CD8-positive, alpha-beta memory T cell (primary cell): ENCODE results near the gene MSMP. TPM values are rescaled to one million over a fixed set of nuclear protein-coding genes. Genes with fewer than 3 reads are reported as not detected.

Experiments used
- CTCF ChIA-PET: fragments of 350-600 bp; sonication (Branson Sonifier 250); formaldehyde crosslinking; loops from one replicate; lab custom pipeline; 2021; ENCODE audit warnings: antibody characterized with exemption; lab: Charles Lee
- POLR2A ChIA-PET: fragments of 350-600 bp; sonication (Branson Sonifier 250); formaldehyde crosslinking; loops from one replicate; lab custom pipeline; 2021; ENCODE audit warnings: antibody characterized with exemption; lab: Charles Lee
- DNase-seq, 5 donors: peaks; one replicate each; pipeline versions ENCODE4 v3.0.0 to v3.0.0-alpha.2; 2020 to 2022; ENCODE audit warnings: mixed read lengths in 1 of 5
- H3K27ac ChIP-seq: one replicate; pipeline ENCODE4 v1.7.0; 2013; ENCODE audit warnings: low read depth, mild to moderate bottlenecking, low read length, moderate library complexity
- H3K27me3 ChIP-seq: 2 replicates; pipeline ENCODE4 v1.7.0; 2013; ENCODE audit warnings: low read length, mild to moderate bottlenecking; ENCODE audit not compliant: insufficient read depth, poor library complexity, severe bottlenecking
- H3K36me3 ChIP-seq: 2 replicates; pipeline ENCODE4 v1.7.0; 2013; ENCODE audit warnings: mild to moderate bottlenecking, low read length, moderate library complexity; ENCODE audit not compliant: insufficient read depth
- H3K4me1 ChIP-seq: 2 replicates; pipeline ENCODE4 v1.7.0; 2013; ENCODE audit warnings: mild to moderate bottlenecking, low read length, moderate library complexity; ENCODE audit not compliant: insufficient read depth
- H3K4me3 ChIP-seq: 2 replicates; pipeline ENCODE4 v1.7.0; 2013; ENCODE audit warnings: mild to moderate bottlenecking, low read length
- H3K9me3 ChIP-seq: 2 replicates; pipeline ENCODE4 v1.7.0; 2013; ENCODE audit warnings: mild to moderate bottlenecking, low read length
- H3K27ac Mint-ChIP-seq, 8 donors: one replicate each; pipeline ENCODE4 v1.8.0; 2020 to 2021; ENCODE audit warnings: mixed read lengths in 8 of 8, mild to moderate bottlenecking in 6 of 8, inconsistent platforms in 3 of 8, moderate library complexity in 3 of 8
- H3K27me3 Mint-ChIP-seq, 2 donors: one replicate each; pipeline ENCODE4 v1.8.0; 2020 to 2021; ENCODE audit warnings: mixed read lengths in 2 of 2, mild to moderate bottlenecking in 1 of 2, moderate library complexity in 1 of 2
- H3K36me3 Mint-ChIP-seq, 3 donors: one replicate each; pipeline ENCODE4 v1.8.0; 2020 to 2021; ENCODE audit warnings: mixed read lengths in 3 of 3, inconsistent platforms in 1 of 3, mild to moderate bottlenecking in 1 of 3
- H3K4me1 Mint-ChIP-seq, 3 donors: one replicate each; pipeline ENCODE4 v1.8.0; 2020 to 2021; ENCODE audit warnings: mixed read lengths in 3 of 3, inconsistent platforms in 1 of 3, mild to moderate bottlenecking in 1 of 3
- H3K4me3 Mint-ChIP-seq, 7 donors: one replicate each; pipeline ENCODE4 v1.8.0; 2020 to 2021; ENCODE audit warnings: mixed read lengths in 7 of 7, mild to moderate bottlenecking in 6 of 7, moderate library complexity in 4 of 7, inconsistent platforms in 2 of 7
- H3K9me3 Mint-ChIP-seq, 5 donors: one replicate each; pipeline ENCODE4 v1.8.0; 2020 to 2022; ENCODE audit warnings: mixed read lengths in 5 of 5, mild to moderate bottlenecking in 3 of 5, moderate library complexity in 2 of 5, inconsistent platforms in 1 of 5
- polyA plus RNA-seq: library from polyadenylated mRNA; unstranded; fragments of 300-500 nt; fragmentation: Illumina TruSeq; gene quantifications from one replicate; pipeline ENCODE4 v1.2.3, GENCODE V29; 2021
- total RNA-seq, 2 experiments: library from RNA; stranded (reverse); gene quantifications; one replicate each; pipeline ENCODE4 v1.2.3, GENCODE V29; 2021

Gene MSMP
- total and polyA plus RNA-seq, 3 experiments from 2014 or later = 0.51 to 0.63 TPM; not detected in 1

GRCh38 chr9:35749515-35750255 is 4.4 kb downstream of the MSMP start:
- no peaks in the 10 kb centered on the region for H3K9me3 Mint-ChIP-seq
- ChIA-PET POLR2A (interaction anchor here (0.6 to 3.4 kb wide), 5 partner anchors 12 to 145 kb away, joined by 3 to 45 read pairs (median 8); partner anchors contain the start of genes CREB3, TESK1 and TLN1), CTCF (interaction anchor here (0.7 to 5.4 kb wide), 13 partner anchors 11 to 146 kb away, joined by 3 to 68 read pairs (median 4); partner anchors contain the start of genes CCDC107, CREB3, RMRP and TLN1)
- H3K27ac Mint-ChIP-seq = peak overlapping the region; percentile 83 to 98 (median 93)
- peaks cover 36 to 62% (median 44%) of the 10 kb centered on the region in 3 donors for H3K4me1 Mint-ChIP-seq
- Histone ChIP-seq H3K4me1 (peaks cover 38% of the 10 kb centered on the region), H3K4me3 (peak overlapping the region; percentile 88), H3K27me3 (no peaks in the 10 kb centered on the region), H3K9me3 (no peaks in the 10 kb centered on the region), H3K27ac (peak overlapping the region; percentile 75), H3K36me3 (peaks cover 36% of the 10 kb centered on the region)
- H3K27me3 Mint-ChIP-seq = no peaks in the 10 kb centered on the region
- H3K4me3 Mint-ChIP-seq = peak overlapping the region; percentile 91 to 98 (median 95)
- DNase-seq = peak in 3 of 5 donors; percentile 33 to 65 (median 53)
- H3K36me3 Mint-ChIP-seq = peaks cover 5 to 58% (median 11%) of the 10 kb centered on the region in 3 donors

GRCh38 chr9:35748858-35749514 is 5.1 kb downstream of the MSMP start, which contains the start of the genes GBA2 and RGP1:
Gene GBA2 (minus strand): TSS chr9:35749228. CDS start chr9:35748704, 524 bp downstream.
Gene RGP1 (plus strand): TSS chr9:35749287. CDS start chr9:35749756, 469 bp downstream.
- Histone ChIP-seq H3K36me3 (peaks cover 42% of the 10 kb centered on the region), H3K9me3 (no peaks in the 10 kb centered on the region), H3K4me1 (peaks cover 38% of the 10 kb centered on the region), H3K27me3 (no peaks in the 10 kb centered on the region), H3K4me3 (peak within 1 kb of the TSS; percentile 88), H3K27ac (peak within 1 kb of the TSS; percentile 75)
- H3K4me3 Mint-ChIP-seq = peak within 1 kb of the TSS; percentile 91 to 98 (median 96)
- POLR2A ChIA-PET = interaction anchor here (0.8 to 3.4 kb wide), 8 partner anchors 11 to 677 kb away, joined by 3 to 45 read pairs (median 5); partner anchors contain the start of genes CREB3, TESK1, TLN1 and VCP
- CTCF ChIA-PET = interaction anchor here (0.6 to 5.4 kb wide), 14 partner anchors 6 to 145 kb away, joined by 3 to 68 read pairs (median 7); partner anchors contain the start of genes CCDC107, CREB3, MSMP and RMRP
- H3K27me3 Mint-ChIP-seq = no peaks in the 10 kb centered on the region
- peaks cover 5 to 63% (median 11%) of the 10 kb centered on the region in 3 donors for H3K36me3 Mint-ChIP-seq
- H3K9me3 Mint-ChIP-seq = no peaks in the 10 kb centered on the region
- H3K27ac Mint-ChIP-seq = peak within 1 kb of the TSS; percentile 83 to 98 (median 93)
- peak; percentile 59 to 79 (median 66) for DNase-seq
- peaks cover 36 to 67% (median 44%) of the 10 kb centered on the region in 3 donors for H3K4me1 Mint-ChIP-seq

GRCh38 chr9:35748242-35748857 is 5.7 kb downstream of the MSMP start:
- H3K27ac Mint-ChIP-seq = peak overlapping the region; percentile 35 to 95 (median 86)
- Histone ChIP-seq H3K9me3 (no peaks in the 10 kb centered on the region), H3K27ac (peak overlapping the region; percentile 75), H3K4me1 (peaks cover 38% of the 10 kb centered on the region), H3K36me3 (peaks cover 42% of the 10 kb centered on the region), H3K27me3 (no peaks in the 10 kb centered on the region), H3K4me3 (peak overlapping the region; percentile 88)
- peak overlapping the region; percentile 88 to 97 (median 91) for H3K4me3 Mint-ChIP-seq
- no peak for DNase-seq
- CTCF ChIA-PET = interaction anchor here (0.6 to 5.4 kb wide), 16 partner anchors 7 to 145 kb away, joined by 3 to 68 read pairs (median 7); partner anchors contain the start of genes CCDC107, CREB3, MSMP and RMRP
- peaks cover 38 to 67% (median 45%) of the 10 kb centered on the region in 3 donors for H3K4me1 Mint-ChIP-seq
- no peaks in the 10 kb centered on the region for H3K9me3 Mint-ChIP-seq
- H3K27me3 Mint-ChIP-seq = no peaks in the 10 kb centered on the region
- H3K36me3 Mint-ChIP-seq = peaks cover 5 to 63% (median 11%) of the 10 kb centered on the region in 3 donors
- POLR2A ChIA-PET = interaction anchor here (0.8 to 3.4 kb wide), 8 partner anchors 9 to 676 kb away, joined by 3 to 45 read pairs (median 5); partner anchors contain the start of genes CREB3, TESK1, TLN1 and VCP

- H3K27ac Mint-ChIP-seq = peak overlapping the region in 6 of 8 donors; percentile 23 to 87 (median 66)
- peak overlapping the region; percentile 88 for H3K4me3 ChIP-seq
- ChIA-PET CTCF (interaction anchor here (2.0 to 5.4 kb wide), 4 partner anchors 9 to 143 kb away, joined by 4 to 68 read pairs (median 30); partner anchors contain the start of genes CREB3, MSMP and TLN1), POLR2A (no interaction called here)
- no peaks in the 10 kb centered on the region for H3K27me3 ChIP-seq
- peak overlapping the region; percentile 27 for H3K27ac ChIP-seq
- H3K9me3 ChIP-seq = no peaks in the 10 kb centered on the region
- peaks cover 5 to 63% (median 12%) of the 10 kb centered on the region in 3 donors for H3K36me3 Mint-ChIP-seq
- H3K9me3 Mint-ChIP-seq = no peaks in the 10 kb centered on the region
- H3K36me3 ChIP-seq = peaks cover 29% of the 10 kb centered on the region
- peaks cover 50 to 73% (median 62%) of the 10 kb centered on the region in 3 donors for H3K4me1 Mint-ChIP-seq
- peak overlapping the region; percentile 88 to 97 (median 91) for H3K4me3 Mint-ChIP-seq
- H3K4me1 ChIP-seq = peaks cover 43% of the 10 kb centered on the region
- no peak for DNase-seq
- no peaks in the 10 kb centered on the region for H3K27me3 Mint-ChIP-seq
Observed at GRCh38 chr9:35746583-35746982, 7.5 kb downstream of the MSMP start.

GRCh38 chr9:35745569-35745968 is 8.5 kb downstream of the MSMP start:
- peaks cover 53 to 70% (median 65%) of the 10 kb centered on the region in 3 donors for H3K4me1 Mint-ChIP-seq
- POLR2A ChIA-PET = interaction anchor here (0.7 kb wide), 1 partner anchor 11 kb away, joined by 6 read pairs; no protein-coding TSS in a partner anchor
- Histone ChIP-seq H3K27ac (no peak overlapping the region), H3K9me3 (no peaks in the 10 kb centered on the region), H3K36me3 (peaks cover 19% of the 10 kb centered on the region), H3K4me1 (peaks cover 43% of the 10 kb centered on the region), H3K4me3 (no peak overlapping the region), H3K27me3 (no peaks in the 10 kb centered on the region)
- DNase-seq = no peak
- CTCF ChIA-PET = interaction anchor here (1.6 to 5.4 kb wide), 4 partner anchors 9 to 142 kb away, joined by 5 to 68 read pairs (median 30); partner anchors contain the start of genes CREB3, MSMP and TLN1
- H3K27ac Mint-ChIP-seq = peak overlapping the region; percentile 4 to 87 (median 71)
- H3K4me3 Mint-ChIP-seq = peak overlapping the region in 4 of 7 donors; percentile 19 to 89 (median 48)
- H3K9me3 Mint-ChIP-seq = no peaks in the 10 kb centered on the region
- H3K36me3 Mint-ChIP-seq = peaks cover 5 to 63% (median 12%) of the 10 kb centered on the region in 3 donors
- H3K27me3 Mint-ChIP-seq = no peaks in the 10 kb centered on the region

GRCh38 chr9:35743880-35744518 is 10.1 kb downstream of the MSMP start:
- Mint-ChIP-seq H3K9me3 (no peaks in the 10 kb centered on the region), H3K4me1 (peaks cover 44 to 56% (median 53%) of the 10 kb centered on the region in 3 donors), H3K27ac (peak overlapping the region in 1 of 8 donors; percentile 66), H3K4me3 (no peak overlapping the region), H3K27me3 (no peaks in the 10 kb centered on the region), H3K36me3 (peaks cover 5 to 67% (median 18%) of the 10 kb centered on the region in 3 donors)
- peaks cover 27% of the 10 kb centered on the region for H3K36me3 ChIP-seq
- H3K9me3 ChIP-seq = no peaks in the 10 kb centered on the region
- no peaks in the 10 kb centered on the region for H3K27me3 ChIP-seq
- H3K27ac ChIP-seq = no peak overlapping the region
- DNase-seq = no peak
- ChIA-PET CTCF (interaction anchor here (0.6 to 4.9 kb wide), 9 partner anchors 8 to 140 kb away, joined by 3 to 28 read pairs (median 4); partner anchors contain the start of genes MSMP, TESK1 and TLN1), POLR2A (interaction anchor here (0.6 kb wide), 1 partner anchor 82 kb away, joined by 3 read pairs; no protein-coding TSS in a partner anchor)
- H3K4me3 ChIP-seq = no peak overlapping the region
- peaks cover 35% of the 10 kb centered on the region for H3K4me1 ChIP-seq
